IPS DF 6.9 (cell line): Measurements from ENCODE around the gene CAMKK2.
"Not testable (repeated sequence)": the region's sequence is repeated elsewhere in the genome, so short reads cannot be mapped to it uniquely, and the experiment has no call there.

Experiments
- DNase-seq: peaks from one replicate; pipeline ENCODE4 v3.0.0-alpha.2; 2013; ENCODE audit warnings: low read depth, low spot score
- H3K27ac ChIP-seq: one replicate; pipeline ENCODE4 v1.5.1; 2013; ENCODE audit warnings: low read length, control low read depth
- H3K27me3 ChIP-seq: 2 replicates; pipeline ENCODE4 v1.6.1; 2013; ENCODE audit warnings: mild to moderate bottlenecking, low read length; ENCODE audit not compliant: control insufficient read depth, insufficient read depth
- H3K36me3 ChIP-seq: 2 replicates; pipeline ENCODE4 v1.6.1; 2013; ENCODE audit warnings: low read length; ENCODE audit not compliant: control insufficient read depth, insufficient read depth
- H3K4me1 ChIP-seq: 2 replicates; pipeline ENCODE4 v1.6.1; 2013; ENCODE audit warnings: low read length; ENCODE audit not compliant: control insufficient read depth, insufficient read depth
- H3K4me3 ChIP-seq: 2 replicates; pipeline ENCODE4 v1.5.1; 2013; ENCODE audit warnings: mild to moderate bottlenecking, low read length
- H3K9me3 ChIP-seq: 2 replicates; pipeline ENCODE4 v1.6.1; 2013; ENCODE audit warnings: low read length, inconsistent platforms; ENCODE audit not compliant: control insufficient read depth, insufficient read depth
- WGBS: extraction: QIAGEN DNeasy Blood & Tissue Kit; methylation state at CpG from one replicate; pipeline ENCODE4 v1.1.7; 2013; ENCODE audit warnings: mixed read lengths, missing lambda C conversion rate; ENCODE audit not compliant: insufficient read length, insufficient coverage; 5-methylcytosine and 5-hydroxymethylcytosine counted together

The CAMKK2 gene

DNA sequence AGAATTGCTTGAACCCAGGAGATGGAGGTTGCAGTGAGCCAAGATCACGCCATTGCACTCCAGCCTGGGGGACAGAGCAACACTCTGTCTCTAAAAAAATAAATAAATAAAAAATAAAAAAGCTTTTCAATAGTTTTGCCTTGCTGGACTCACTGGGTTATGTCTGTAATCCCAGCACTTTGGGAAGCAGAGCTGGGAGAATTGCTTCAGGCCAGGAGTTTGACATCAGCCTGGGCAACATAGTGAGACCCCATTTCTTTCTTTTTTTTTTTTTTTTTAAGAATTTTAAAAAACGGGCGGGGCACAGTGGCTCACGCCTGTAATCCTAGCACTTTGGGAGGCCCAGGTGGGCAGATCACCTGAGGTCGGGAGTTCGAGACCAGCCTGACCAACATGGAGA is 95.4 kb downstream of the CAMKK2 start:
- not testable (repeated sequence) for H3K4me3 ChIP-seq, H3K27ac ChIP-seq
- no CpG with 5 or more reads among the region's 6 CpGs for WGBS

DNA sequence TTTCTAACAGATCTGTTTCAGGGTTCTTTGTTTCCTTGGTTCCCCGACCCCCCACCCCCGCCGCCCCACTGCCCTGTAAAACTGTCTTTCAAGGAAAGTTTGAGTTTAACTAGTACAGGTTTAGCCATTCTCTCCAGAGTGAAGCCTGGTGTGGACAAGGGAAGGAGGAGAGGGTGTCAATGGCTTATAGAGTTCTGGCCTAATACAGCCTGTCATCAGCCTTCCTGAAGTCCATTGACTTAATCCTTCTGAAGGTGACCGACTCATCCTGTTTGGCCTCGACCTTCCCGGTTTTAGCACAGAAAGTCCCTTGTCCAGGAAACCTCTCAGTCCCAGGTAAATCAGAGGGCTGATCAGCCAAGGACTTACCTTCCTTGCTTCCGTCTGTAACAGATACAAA is 97.6 kb downstream of the CAMKK2 start:
- Histone ChIP-seq H3K27ac (no peak overlapping the region), H3K4me1 (no peaks in the 10 kb centered on the region), H3K9me3 (no peaks in the 10 kb centered on the region), H3K27me3 (no peaks in the 10 kb centered on the region), H3K36me3 (no peaks in the 10 kb centered on the region), H3K4me3 (no peak overlapping the region)
- DNase-seq: no peak
- WGBS: no CpG with 5 or more reads among the region's 7 CpGs

More for the DNA sequence above, 95.4 kb downstream of the CAMKK2 start:
- H3K4me1 ChIP-seq, H3K36me3 ChIP-seq, DNase-seq, H3K9me3 ChIP-seq, H3K27me3 ChIP-seq: not testable (repeated sequence)

DNA sequence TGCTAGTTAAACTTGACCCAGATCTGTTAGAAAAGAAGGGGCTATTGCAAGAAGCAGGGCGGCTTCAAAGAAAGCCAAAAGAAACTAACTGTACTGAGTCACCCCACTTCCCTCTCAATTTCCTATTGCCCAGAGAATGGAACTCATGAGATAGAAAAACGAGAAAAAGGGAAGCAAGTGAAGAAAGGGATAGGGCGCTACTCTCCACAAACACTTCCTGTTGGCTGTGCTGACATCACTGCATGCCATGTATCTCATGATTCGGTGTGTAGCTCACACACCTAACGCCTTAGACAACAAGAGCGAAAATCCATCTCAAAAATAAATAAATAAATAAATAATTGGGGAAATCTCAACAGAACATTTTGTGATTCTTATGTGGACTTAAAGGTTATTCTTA is 99.6 kb downstream of the CAMKK2 start:
- no peaks in the 10 kb centered on the region for H3K4me1 ChIP-seq
- DNase-seq: no peak
- no peaks in the 10 kb centered on the region for H3K9me3 ChIP-seq
- H3K4me3 ChIP-seq: no peak overlapping the region
- H3K36me3 ChIP-seq: no peaks in the 10 kb centered on the region
- no peak overlapping the region for H3K27ac ChIP-seq
- H3K27me3 ChIP-seq: no peaks in the 10 kb centered on the region
- WGBS: no CpG with 5 or more reads among the region's 6 CpGs

GRCh38 chr12:121191151-121191550 is 105.4 kb downstream of the CAMKK2 start:
- Histone ChIP-seq H3K36me3 (no peaks in the 10 kb centered on the region), H3K9me3 (no peaks in the 10 kb centered on the region), H3K4me1 (no peaks in the 10 kb centered on the region), H3K4me3 (no peak overlapping the region), H3K27ac (no peak overlapping the region), H3K27me3 (no peaks in the 10 kb centered on the region)
- no CpG with 5 or more reads among the region's 3 CpGs for WGBS
- no peak for DNase-seq

GRCh38 chr12:121190523-121191031 is 105.9 kb downstream of the CAMKK2 start:
- Histone ChIP-seq H3K27ac (no peak overlapping the region), H3K9me3 (no peaks in the 10 kb centered on the region), H3K4me1 (no peaks in the 10 kb centered on the region), H3K27me3 (no peaks in the 10 kb centered on the region), H3K36me3 (no peaks in the 10 kb centered on the region), H3K4me3 (no peak overlapping the region)
- WGBS: no CpG with 5 or more reads among the region's 2 CpGs
- DNase-seq: no peak

DNA sequence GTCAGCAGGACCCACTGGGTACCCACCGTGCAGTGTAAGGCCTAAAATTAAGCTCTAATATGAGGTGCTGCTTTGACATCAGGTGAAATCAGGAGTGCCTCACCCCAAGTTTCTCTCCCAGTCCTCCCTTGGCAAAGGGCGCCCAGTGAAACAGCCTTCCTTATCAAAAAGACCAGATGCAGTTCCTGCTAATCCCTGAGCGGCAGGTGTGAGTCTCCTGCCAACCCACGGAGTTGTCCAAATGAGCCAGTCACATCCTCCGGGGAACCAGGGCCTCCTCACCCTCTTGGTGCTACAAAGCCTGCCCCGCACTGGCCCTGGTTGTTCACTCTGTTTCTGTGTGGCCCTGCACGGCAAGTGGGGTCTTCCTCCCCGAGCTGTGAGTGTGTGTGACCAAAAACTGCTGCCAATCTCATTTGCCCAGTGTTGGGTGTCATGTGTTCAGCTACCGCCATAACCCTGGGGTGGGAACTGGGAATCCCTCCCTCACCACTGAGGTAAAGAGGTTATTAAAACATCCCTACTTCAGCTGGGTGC is 106.8 kb downstream of the CAMKK2 start:
- no peaks in the 10 kb centered on the region for H3K36me3 ChIP-seq
- no peaks in the 10 kb centered on the region for H3K4me1 ChIP-seq
- no peak overlapping the region for H3K4me3 ChIP-seq
- no peak overlapping the region for H3K27ac ChIP-seq
- no peaks in the 10 kb centered on the region for H3K27me3 ChIP-seq
- WGBS: no CpG with 5 or more reads among the region's 9 CpGs
- DNase-seq: no peak
- H3K9me3 ChIP-seq: no peaks in the 10 kb centered on the region

GRCh38 chr12:121189131-121189530 is 107.4 kb downstream of the CAMKK2 start:
- no CpG with 5 or more reads among the region's 9 CpGs for WGBS
- no peaks in the 10 kb centered on the region for H3K36me3 ChIP-seq
- no peaks in the 10 kb centered on the region for H3K9me3 ChIP-seq
- no peak overlapping the region for H3K27ac ChIP-seq
- no peak for DNase-seq
- no peaks in the 10 kb centered on the region for H3K4me1 ChIP-seq
- no peak overlapping the region for H3K4me3 ChIP-seq
- no peaks in the 10 kb centered on the region for H3K27me3 ChIP-seq

- Histone ChIP-seq H3K27ac (no peak overlapping the region), H3K27me3 (no peaks in the 10 kb centered on the region), H3K36me3 (no peaks in the 10 kb centered on the region), H3K4me3 (no peak overlapping the region), H3K9me3 (no peaks in the 10 kb centered on the region), H3K4me1 (no peaks in the 10 kb centered on the region)
- no CpG with 5 or more reads among the region's 2 CpGs for whole genome bisulfite sequencing
- no peak for DNase-seq
Observed at GRCh38 chr12:121188227-121188626, 108.3 kb downstream of the CAMKK2 start.
